Tibial artery (tissue), 4 donors: ENCODE results near the gene CCDC88B.

Source experiments
- DNase-seq, 2 donors: peaks; one replicate each; pipeline ENCODE4 v3.0.0-alpha.2; 2019
- H3K27ac ChIP-seq, 2 donors: fragments of 200-600 bp; sonication (generic) in 1 of 2; 1 replicate in 1 of 2; 2 replicates in 1 of 2; pipeline ENCODE4 v1.5.1; 2018 to 2019; ENCODE audit warnings: mild to moderate bottlenecking in 1 of 2
- H3K27me3 ChIP-seq, 2 donors: fragments of 200-600 bp; sonication (generic) in 1 of 2; one replicate each; pipeline versions ENCODE4 v1.5.1 to v1.6.0; 2016 to 2019
- H3K36me3 ChIP-seq, 3 donors: fragments of 200-600 bp; sonication (generic) in 2 of 3; one replicate each; pipeline ENCODE4 v1.5.1; 2016 to 2019; ENCODE audit warnings: mild to moderate bottlenecking in 2 of 3
- H3K4me1 ChIP-seq, 4 donors: fragments of 200-600 bp; sonication (generic) in 2 of 4; 1 replicate in 3 of 4; 2 replicates in 1 of 4; pipeline ENCODE4 v1.5.1; 2016 to 2019
- H3K4me3 ChIP-seq, 2 donors: fragments of 200-600 bp; sonication (generic) in 1 of 2; 1 replicate in 1 of 2; 2 replicates in 1 of 2; pipeline ENCODE4 v1.5.1; 2018 to 2019; ENCODE audit warnings: mild to moderate bottlenecking in 2 of 2
- H3K9me3 ChIP-seq, 3 donors: fragments of 200-600 bp; sonication (generic) in 1 of 3; one replicate each; pipeline ENCODE4 v1.5.1; 2016 to 2019
- CTCF ChIP-seq, 2 experiments: fragments of 200-600 bp in 1 of 2; fragments of 450-650 bp in 1 of 2; IDR thresholded peaks; one replicate each; pipeline ENCODE4 v1.5.1; 2017 to 2019; ENCODE audit warnings: antibody characterized with exemption in 2 of 2, mild to moderate bottlenecking in 1 of 2, moderate library complexity in 1 of 2
- intact Hi-C: fragments of 100-400 bp; cut with DNase I; formaldehyde crosslinking; loops from one replicate; pipeline ENCODE4 v1.15.0; 2023; ENCODE audit warnings: low total_unique reads

Gene CCDC88B

GRCh38 chr11:64339754-64340408, at the start of gene CCDC88B:
Gene CCDC88B (plus strand): TSS chr11:64340204. CDS start chr11:64340267, 63 bp downstream.
- Histone ChIP-seq H3K27ac (no peak within 1 kb of the TSS), H3K27me3 (no peaks in the 10 kb centered on the region), H3K4me1 (peaks cover 0 to 21% (median 14%) of the 10 kb centered on the region in 4 donors), H3K4me3 (peak within 1 kb of the TSS; percentile 14 to 28), H3K36me3 (no peaks in the 10 kb centered on the region), H3K9me3 (no peaks in the 10 kb centered on the region)
- DNase-seq = peak; percentile 59 to 78
- intact Hi-C loops = no loop called here
- no peak for TF ChIP-seq CTCF (IDR thresholded peaks at IDR 0.05)

GRCh38 chr11:64290352-64291261, 49.4 kb upstream of the CCDC88B start:
- H3K4me1 ChIP-seq = peaks cover 0 to 32% (median 29%) of the 10 kb centered on the region in 4 donors
- no peak for DNase-seq
- H3K9me3 ChIP-seq = no peaks in the 10 kb centered on the region
- intact Hi-C loops = no loop called here
- peaks cover 0 to 5% (median 0%) of the 10 kb centered on the region in 3 donors for H3K36me3 ChIP-seq
- H3K27ac ChIP-seq = no peak overlapping the region
- H3K27me3 ChIP-seq = peaks cover 4 to 72% of the 10 kb centered on the region in 2 donors
- H3K4me3 ChIP-seq = no peak overlapping the region
- TF ChIP-seq CTCF (IDR thresholded peaks at IDR 0.05) = no peak

- H3K4me1 ChIP-seq = peaks cover 0 to 27% (median 24%) of the 10 kb centered on the region in 4 donors
- peak within 1 kb of the TSS; percentile 28 to 40 for H3K4me3 ChIP-seq
- no peak for TF ChIP-seq CTCF (IDR thresholded peaks at IDR 0.05)
- no peaks in the 10 kb centered on the region for H3K9me3 ChIP-seq
- no peak within 1 kb of the TSS for H3K27ac ChIP-seq
- DNase-seq = no peak
- peaks cover 4 to 79% of the 10 kb centered on the region in 2 donors for H3K27me3 ChIP-seq
- peaks cover 0 to 5% (median 0%) of the 10 kb centered on the region in 3 donors for H3K36me3 ChIP-seq
- intact Hi-C loops = no loop called here
Observed at GRCh38 chr11:64291262-64291751, 48.7 kb upstream of the CCDC88B start, which contains the start of gene KCNK4. Gene KCNK4 (plus strand): TSS chr11:64291302. CDS start chr11:64293019, 1,717 bp downstream.

- Histone ChIP-seq H3K27me3 (peaks cover 4 to 85% of the 10 kb centered on the region in 2 donors), H3K4me3 (peak overlapping the region; percentile 28 to 40), H3K9me3 (no peaks in the 10 kb centered on the region), H3K4me1 (peaks cover 0 to 24% (median 19%) of the 10 kb centered on the region in 4 donors), H3K36me3 (peaks cover 0 to 5% (median 0%) of the 10 kb centered on the region in 3 donors), H3K27ac (no peak overlapping the region)
- intact Hi-C loops = no loop called here
- DNase-seq = no peak
- no peak for TF ChIP-seq CTCF (IDR thresholded peaks at IDR 0.05)
Observed at GRCh38 chr11:64291752-64292459, 48.1 kb upstream of the CCDC88B start.
